B cell (primary cell): ENCODE results near the gene ZNF524.

Experiments
- EZH2 ChIP-seq: IDR thresholded peaks from 2 replicates; pipeline ENCODE4 v1.6.1; 2012; ENCODE audit warnings: borderline replicate concordance, low read depth, mild to moderate bottlenecking, moderate library complexity, low read length; ENCODE audit not compliant: insufficient read depth, poor library complexity, severe bottlenecking
- TF ChIP-seq, protein P1 (sequence below): fragments of 200-600 bp; IDR thresholded peaks from one replicate; pipeline ENCODE4 v1.8.0; 2022; ENCODE audit warnings: antibody characterized with exemption, mild to moderate bottlenecking

DNA sequence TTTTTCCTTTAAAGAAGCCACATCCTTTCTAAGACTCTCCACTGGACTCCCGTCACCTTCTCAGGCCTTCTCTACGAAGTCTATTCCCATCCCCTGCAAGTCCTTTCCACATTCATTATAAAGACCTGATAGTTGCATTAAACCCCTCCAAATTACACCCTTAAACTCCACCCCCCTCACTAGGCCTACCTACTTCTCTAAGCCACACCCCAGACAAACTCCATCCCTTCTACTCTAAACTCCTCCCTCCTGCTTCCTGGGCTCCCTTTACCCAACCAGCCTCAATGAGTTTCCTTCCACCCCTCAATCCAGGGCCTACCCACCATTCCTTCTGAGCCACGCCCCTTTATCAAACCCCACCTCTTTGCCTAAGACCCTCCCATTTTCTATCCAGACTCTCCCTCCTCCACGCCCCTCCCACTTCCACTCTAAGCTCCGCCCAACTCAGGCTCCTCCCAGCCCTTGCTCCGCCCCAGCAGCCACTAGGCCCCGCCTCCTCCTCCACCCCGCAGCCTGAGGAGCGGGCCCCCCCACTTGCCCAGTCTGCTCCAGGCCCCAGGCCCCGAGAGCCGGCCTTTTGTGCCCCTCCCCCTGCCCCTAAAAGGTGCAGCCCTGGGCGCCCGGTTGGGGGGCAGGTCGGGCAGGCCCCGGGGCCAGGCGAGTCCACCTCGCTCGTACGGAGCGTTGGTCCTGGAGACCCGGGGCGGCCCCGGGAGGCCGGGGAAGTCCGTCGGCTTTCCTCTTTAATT lies 1.2 kb upstream of the ZNF524 start:
- TF ChIP-seq, protein P1, sequence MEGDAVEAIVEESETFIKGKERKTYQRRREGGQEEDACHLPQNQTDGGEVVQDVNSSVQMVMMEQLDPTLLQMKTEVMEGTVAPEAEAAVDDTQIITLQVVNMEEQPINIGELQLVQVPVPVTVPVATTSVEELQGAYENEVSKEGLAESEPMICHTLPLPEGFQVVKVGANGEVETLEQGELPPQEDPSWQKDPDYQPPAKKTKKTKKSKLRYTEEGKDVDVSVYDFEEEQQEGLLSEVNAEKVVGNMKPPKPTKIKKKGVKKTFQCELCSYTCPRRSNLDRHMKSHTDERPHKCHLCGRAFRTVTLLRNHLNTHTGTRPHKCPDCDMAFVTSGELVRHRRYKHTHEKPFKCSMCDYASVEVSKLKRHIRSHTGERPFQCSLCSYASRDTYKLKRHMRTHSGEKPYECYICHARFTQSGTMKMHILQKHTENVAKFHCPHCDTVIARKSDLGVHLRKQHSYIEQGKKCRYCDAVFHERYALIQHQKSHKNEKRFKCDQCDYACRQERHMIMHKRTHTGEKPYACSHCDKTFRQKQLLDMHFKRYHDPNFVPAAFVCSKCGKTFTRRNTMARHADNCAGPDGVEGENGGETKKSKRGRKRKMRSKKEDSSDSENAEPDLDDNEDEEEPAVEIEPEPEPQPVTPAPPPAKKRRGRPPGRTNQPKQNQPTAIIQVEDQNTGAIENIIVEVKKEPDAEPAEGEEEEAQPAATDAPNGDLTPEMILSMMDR = no peak
- TF ChIP-seq EZH2 = no peak
